Measurements from ENCODE around the gene TMED5.
"Not testable (repeated sequence)": the region's sequence is repeated elsewhere in the genome, so short reads cannot be mapped to it uniquely, and the experiment has no call there.

TMED5 gene

GRCh38 chr1:93179886-93180722 lies at the start of gene TMED5:
TSS of gene TMED5 (minus strand) at chr1:93180413. CDS start at chr1:93180242, 171 bp downstream.
- peak; percentile 99 for DNase-seq
- in situ Hi-C loops (cut with MboI; ENCODE audit: low pct_unique_long_range_greater_than_20kb, low sequenced_read_pairs): no loop called here

DNA sequence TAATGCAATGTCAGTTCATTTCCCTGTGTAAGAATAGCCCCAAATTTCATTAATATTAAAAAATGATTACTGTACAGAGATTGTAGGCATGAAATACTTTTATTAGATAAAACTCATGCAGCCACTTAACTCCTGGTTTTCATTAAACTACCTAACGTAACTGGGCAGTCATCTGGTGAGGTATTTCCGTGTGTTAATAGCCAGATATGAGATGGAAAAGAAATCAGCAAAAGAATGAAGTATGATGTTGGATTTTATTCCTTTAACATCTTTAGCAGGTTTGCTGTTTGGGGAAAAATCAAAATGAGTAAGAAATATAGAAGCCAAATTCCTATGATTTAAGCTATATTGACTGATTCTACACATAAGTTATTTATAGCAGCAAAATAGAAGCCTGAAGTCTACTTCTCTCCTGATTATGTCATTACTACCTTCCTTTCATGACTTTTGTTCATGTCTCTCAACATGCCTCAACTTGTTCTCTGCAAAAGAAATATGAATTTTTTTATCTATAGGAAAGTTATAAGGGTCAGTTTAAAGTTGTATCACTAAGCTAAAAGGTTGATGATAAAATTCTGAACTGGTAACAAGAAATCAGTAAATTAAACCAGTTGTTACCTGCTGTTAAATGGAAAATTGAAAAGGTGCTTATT lies 42.9 kb upstream of the TMED5 start:
- no peak for DNase-seq
- in situ Hi-C loops (cut with MboI; ENCODE audit: low pct_unique_long_range_greater_than_20kb, low sequenced_read_pairs): no loop called here

- peak; percentile 15 for DNase-seq
- in situ Hi-C loops (cut with MboI; ENCODE audit: low pct_unique_long_range_greater_than_20kb, low sequenced_read_pairs): no loop called here
Measured at GRCh38 chr1:93221913-93222312, 41.7 kb upstream of the TMED5 start.

- in situ Hi-C loops (cut with MboI; ENCODE audit: low pct_unique_long_range_greater_than_20kb, low sequenced_read_pairs); DNase-seq: not testable (repeated sequence)
Measured at GRCh38 chr1:93220716-93221115, 40.5 kb upstream of the TMED5 start.

- peak; percentile 53 for DNase-seq
Measured at GRCh38 chr1:93219443-93219842, 39.2 kb upstream of the TMED5 start.

GRCh38 chr1:93215322-93215721 lies 35.1 kb upstream of the TMED5 start:
- in situ Hi-C loops (cut with MboI; ENCODE audit: low pct_unique_long_range_greater_than_20kb, low sequenced_read_pairs): no loop called here
- no peak for DNase-seq

More at GRCh38 chr1:93219443-93219842, 39.2 kb upstream of the TMED5 start:
- in situ Hi-C loops (cut with MboI; ENCODE audit: low pct_unique_long_range_greater_than_20kb, low sequenced_read_pairs): no loop called here

DNA sequence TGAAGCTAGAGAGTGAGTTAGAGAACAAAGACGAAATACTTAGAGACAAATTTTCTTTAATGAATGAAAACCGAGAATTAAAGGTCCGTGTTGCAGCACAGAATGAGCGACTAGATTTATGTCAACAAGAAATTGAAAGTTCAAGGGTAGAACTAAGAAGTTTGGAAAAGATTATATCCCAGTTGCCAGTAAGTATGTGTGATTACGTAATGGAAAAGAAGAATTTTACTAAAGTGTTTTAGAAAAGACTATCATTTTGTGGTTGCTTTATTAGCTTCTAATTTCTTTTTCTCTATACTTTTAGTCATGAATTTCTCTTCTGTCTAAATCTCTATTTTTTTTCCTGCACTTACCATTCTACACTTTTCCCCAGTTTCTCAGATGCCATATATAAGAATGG lies 27.0 kb upstream of the TMED5 start:
- no peak for DNase-seq
- in situ Hi-C loops (cut with MboI; ENCODE audit: low pct_unique_long_range_greater_than_20kb, low sequenced_read_pairs): no loop called here

DNA sequence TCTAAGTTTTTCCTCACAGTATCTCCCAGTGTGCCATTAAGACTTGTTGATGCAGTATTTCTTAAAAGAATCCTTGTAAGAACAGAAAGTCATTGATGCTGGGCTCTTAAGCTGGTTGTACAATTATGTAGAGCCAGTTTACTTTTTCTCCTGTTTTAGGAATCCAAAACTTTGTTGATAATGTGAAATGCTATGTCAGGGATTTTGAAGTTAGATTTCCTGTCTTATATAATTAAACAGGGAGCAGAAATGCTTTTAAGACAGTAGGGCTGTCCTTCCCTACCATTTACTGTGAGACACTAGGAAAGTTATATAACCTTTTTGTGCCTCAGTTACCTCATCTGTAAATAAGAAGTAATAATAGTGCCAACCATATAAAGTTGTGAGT lies 26.3 kb upstream of the TMED5 start:
- DNase-seq: no peak
- in situ Hi-C loops (cut with MboI; ENCODE audit: low pct_unique_long_range_greater_than_20kb, low sequenced_read_pairs): no loop called here

DNA sequence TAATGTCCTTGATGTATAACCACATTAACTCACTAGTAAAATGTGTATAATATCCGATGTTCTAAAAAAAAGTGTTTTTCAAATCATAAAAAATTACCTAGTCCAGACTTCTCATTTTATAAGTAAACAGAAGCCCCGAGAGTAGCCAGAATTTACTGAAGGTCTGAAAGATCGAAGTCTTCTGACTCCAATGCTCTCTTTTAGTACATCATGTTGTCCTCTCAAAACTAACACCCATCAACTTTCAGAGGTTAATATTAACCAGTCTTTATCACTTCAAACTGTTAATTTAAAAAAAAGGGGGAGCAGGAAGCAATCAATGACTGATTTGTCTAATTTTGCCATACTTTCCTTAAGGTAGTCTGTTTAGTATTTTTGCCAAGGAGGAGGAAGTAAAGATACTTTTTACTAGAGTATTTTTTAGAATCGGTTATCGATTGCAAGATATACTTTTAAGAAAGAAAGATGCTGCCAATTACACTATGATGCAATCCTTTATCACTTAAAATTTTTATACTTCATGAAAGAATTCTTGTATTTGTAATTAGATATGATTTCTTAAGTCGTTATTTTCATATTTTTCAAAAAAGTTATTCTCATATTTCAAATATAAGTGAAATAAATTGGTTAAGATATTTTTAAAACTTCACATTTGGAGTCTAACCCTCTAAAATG lies 25.8 kb upstream of the TMED5 start:
- in situ Hi-C loops (cut with MboI; ENCODE audit: low pct_unique_long_range_greater_than_20kb, low sequenced_read_pairs): no loop called here

GRCh38 chr1:93200714-93201113 lies 20.5 kb upstream of the TMED5 start:
- DNase-seq: no peak
- in situ Hi-C loops (cut with MboI; ENCODE audit: low pct_unique_long_range_greater_than_20kb, low sequenced_read_pairs): no loop called here

More for the DNA sequence above, 25.8 kb upstream of the TMED5 start:
- DNase-seq: no peak

- in situ Hi-C loops (cut with MboI; ENCODE audit: low pct_unique_long_range_greater_than_20kb, low sequenced_read_pairs): no loop called here
- DNase-seq: no peak
Measured at GRCh38 chr1:93200086-93200620, 19.9 kb upstream of the TMED5 start.

- DNase-seq: no peak
- in situ Hi-C loops (cut with MboI; ENCODE audit: low pct_unique_long_range_greater_than_20kb, low sequenced_read_pairs): no loop called here
Measured at GRCh38 chr1:93199150-93199549, 18.9 kb upstream of the TMED5 start.

GRCh38 chr1:93196591-93196990 lies 16.4 kb upstream of the TMED5 start:
- in situ Hi-C loops (cut with MboI; ENCODE audit: low pct_unique_long_range_greater_than_20kb, low sequenced_read_pairs): no loop called here
- no peak for DNase-seq

GRCh38 chr1:93194231-93194990 lies 14.2 kb upstream of the TMED5 start:
- in situ Hi-C loops (cut with MboI; ENCODE audit: low pct_unique_long_range_greater_than_20kb, low sequenced_read_pairs): no loop called here
- no peak for DNase-seq

GRCh38 chr1:93190432-93190831 lies 10.2 kb upstream of the TMED5 start:
- no peak for DNase-seq
- in situ Hi-C loops (cut with MboI; ENCODE audit: low pct_unique_long_range_greater_than_20kb, low sequenced_read_pairs): no loop called here

GRCh38 chr1:93186667-93187066 lies 6.5 kb upstream of the TMED5 start:
- peak; percentile 68 for DNase-seq
- in situ Hi-C loops (cut with MboI; ENCODE audit: low pct_unique_long_range_greater_than_20kb, low sequenced_read_pairs): no loop called here

GRCh38 chr1:93180723-93181613 lies 755 bp upstream of the TMED5 start, which contains the start of gene CCDC18:
TSS of gene CCDC18 (plus strand) at chr1:93180724. CDS start at chr1:93183362, 2,638 bp downstream.
- in situ Hi-C loops (cut with MboI; ENCODE audit: low pct_unique_long_range_greater_than_20kb, low sequenced_read_pairs): no loop called here
- DNase-seq: peak; percentile 94

DNA sequence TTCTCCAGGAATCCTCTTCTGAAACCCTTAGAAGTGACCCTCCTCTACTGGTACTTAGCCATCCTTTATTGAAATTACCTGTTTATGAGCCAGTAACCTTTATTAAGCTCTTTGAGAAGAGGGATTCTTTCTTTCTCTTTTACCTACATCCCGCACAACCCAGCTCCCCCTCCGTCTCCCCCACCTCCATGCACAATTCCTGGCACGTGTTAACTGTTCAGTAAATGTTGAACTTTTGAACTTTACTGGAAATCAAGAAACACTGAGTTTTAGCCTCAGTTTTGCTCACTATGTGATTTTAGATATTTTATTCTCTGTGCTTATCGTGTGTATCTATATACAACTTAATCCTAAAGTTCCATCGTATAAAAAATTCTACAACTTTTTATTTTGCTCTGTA lies 1.8 kb downstream of the TMED5 start:
- in situ Hi-C loops (cut with MboI; ENCODE audit: low pct_unique_long_range_greater_than_20kb, low sequenced_read_pairs): no loop called here
- no peak for DNase-seq
